Dendritic cell treated with granulocyte-macrophage colony-stimulating factor and Interleukin-4, amounts not matched to agents 40 ng/mL and 50 ng/mL, for 4 days (primary cell): ENCODE data around the gene CELF5.
"Not testable (repeated sequence)": the region's sequence is repeated elsewhere in the genome, so short reads cannot be mapped to it uniquely, and the experiment has no call there.

Experiments used
- H3K27ac Mint-ChIP-seq: one replicate; pipeline ENCODE4 v1.8.0; 2022; ENCODE audit warnings: mild to moderate bottlenecking, mixed read lengths
- H3K27me3 Mint-ChIP-seq: one replicate; pipeline ENCODE4 v1.8.0; 2022; ENCODE audit warnings: mild to moderate bottlenecking, mixed read lengths
- H3K36me3 Mint-ChIP-seq: one replicate; pipeline ENCODE4 v1.8.0; 2022; ENCODE audit warnings: low read depth, mixed read lengths
- H3K4me1 Mint-ChIP-seq: one replicate; pipeline ENCODE4 v1.8.0; 2022; ENCODE audit warnings: low read depth, mixed read lengths
- H3K4me3 Mint-ChIP-seq: one replicate; pipeline ENCODE4 v1.8.0; 2022; ENCODE audit warnings: mild to moderate bottlenecking, moderate library complexity, mixed read lengths
- H3K9me3 Mint-ChIP-seq: one replicate; pipeline ENCODE4 v1.8.0; 2022; ENCODE audit warnings: mixed read lengths
- intact Hi-C: fragments of 100-400 bp; cut with micrococcal nuclease; formaldehyde crosslinking; loops from one replicate; pipeline ENCODE4 v1.15.0; 2022

Gene CELF5

DNA sequence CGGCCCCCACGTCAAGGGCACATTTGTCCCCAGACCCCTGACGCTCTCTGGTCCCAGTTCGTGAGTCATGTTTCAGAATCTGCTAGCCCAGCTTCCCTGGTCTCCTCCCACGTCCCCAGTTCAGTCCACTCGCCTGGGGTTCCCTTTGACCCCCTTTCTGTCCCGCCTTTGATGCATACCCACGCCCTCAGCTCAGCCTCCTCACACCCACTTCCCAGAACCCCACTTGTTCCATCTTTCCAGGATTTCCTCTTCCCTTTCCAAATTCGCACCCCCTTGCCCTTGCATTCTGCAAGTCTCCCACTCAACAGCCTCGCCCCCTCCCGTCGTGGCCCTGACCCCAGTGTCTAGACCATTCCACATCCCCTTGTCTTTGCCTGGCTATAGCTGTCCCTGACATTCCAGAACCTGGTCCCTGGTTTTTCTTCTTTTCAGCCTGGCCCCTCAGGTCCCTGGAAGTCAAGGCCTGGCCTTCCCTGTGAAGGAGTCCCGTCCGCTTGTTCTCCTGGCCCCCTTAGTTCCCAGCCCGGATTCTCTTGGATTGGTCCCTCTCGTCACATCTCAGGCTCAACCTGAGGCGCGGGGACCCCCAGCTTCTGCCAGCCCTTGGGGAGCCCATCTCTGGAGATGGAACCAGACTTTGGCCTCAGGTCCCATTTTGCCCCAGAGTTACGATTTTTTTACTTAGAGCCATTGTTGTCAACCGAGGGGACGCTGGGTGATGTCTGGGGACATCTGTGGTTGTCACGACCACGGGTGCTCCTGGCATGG is 37.4 kb upstream of the CELF5 start:
- intact Hi-C loops: no loop called here
- peaks cover 58% of the 10 kb centered on the region for H3K36me3 Mint-ChIP-seq
- peak overlapping the region; percentile 97 for H3K4me3 Mint-ChIP-seq
- peak overlapping the region; percentile 98 for H3K27ac Mint-ChIP-seq
- H3K4me1 Mint-ChIP-seq: peaks cover 69% of the 10 kb centered on the region
- no peaks in the 10 kb centered on the region for H3K9me3 Mint-ChIP-seq
- no peaks in the 10 kb centered on the region for H3K27me3 Mint-ChIP-seq

DNA sequence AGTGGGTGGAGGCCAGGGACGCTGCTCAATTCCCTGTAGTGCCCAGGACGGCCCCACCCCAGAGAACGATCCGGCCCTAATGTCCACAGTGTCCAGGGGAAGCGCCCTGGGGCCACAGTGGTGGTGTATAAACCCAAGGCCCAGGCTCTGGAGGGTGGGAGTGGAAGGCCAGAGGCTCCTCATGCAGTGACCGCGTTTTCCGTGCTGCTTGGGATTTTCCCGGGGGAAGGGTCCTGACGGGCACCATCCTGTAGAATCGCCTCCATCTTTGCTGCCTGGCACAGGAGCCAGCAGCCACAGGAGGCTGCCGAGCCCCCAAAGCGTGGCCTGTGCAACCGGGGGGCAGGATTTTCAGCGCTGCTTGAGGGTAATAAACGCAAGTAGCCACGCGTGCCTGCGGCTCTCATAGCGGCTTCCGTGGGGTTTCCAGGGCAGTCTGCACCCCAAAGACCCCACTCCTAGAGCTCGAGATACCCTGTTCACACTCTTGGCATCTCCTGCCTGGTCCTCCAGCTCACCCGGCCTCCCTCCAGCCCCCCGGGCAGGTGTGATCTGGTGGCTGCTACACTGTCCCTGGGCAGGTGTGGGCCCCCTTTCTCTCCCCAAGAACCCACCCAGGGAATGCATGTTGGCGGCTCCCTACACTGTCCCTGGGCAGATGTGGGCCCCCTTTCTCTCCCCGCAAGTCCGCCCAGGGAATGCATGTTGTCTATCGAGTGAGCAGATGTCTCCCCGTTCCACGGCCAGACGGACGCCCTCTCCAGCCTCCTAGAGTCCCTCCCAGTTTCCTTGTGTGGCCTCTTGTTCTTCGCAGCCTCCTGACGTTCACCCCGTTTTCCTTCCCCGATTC is 36.6 kb upstream of the CELF5 start:
- Mint-ChIP-seq H3K4me1 (peaks cover 74% of the 10 kb centered on the region), H3K27ac (peak overlapping the region; percentile 98), H3K36me3 (peaks cover 66% of the 10 kb centered on the region), H3K9me3 (no peaks in the 10 kb centered on the region), H3K4me3 (peak overlapping the region; percentile 5), H3K27me3 (no peaks in the 10 kb centered on the region)
- intact Hi-C loops: no loop called here

DNA sequence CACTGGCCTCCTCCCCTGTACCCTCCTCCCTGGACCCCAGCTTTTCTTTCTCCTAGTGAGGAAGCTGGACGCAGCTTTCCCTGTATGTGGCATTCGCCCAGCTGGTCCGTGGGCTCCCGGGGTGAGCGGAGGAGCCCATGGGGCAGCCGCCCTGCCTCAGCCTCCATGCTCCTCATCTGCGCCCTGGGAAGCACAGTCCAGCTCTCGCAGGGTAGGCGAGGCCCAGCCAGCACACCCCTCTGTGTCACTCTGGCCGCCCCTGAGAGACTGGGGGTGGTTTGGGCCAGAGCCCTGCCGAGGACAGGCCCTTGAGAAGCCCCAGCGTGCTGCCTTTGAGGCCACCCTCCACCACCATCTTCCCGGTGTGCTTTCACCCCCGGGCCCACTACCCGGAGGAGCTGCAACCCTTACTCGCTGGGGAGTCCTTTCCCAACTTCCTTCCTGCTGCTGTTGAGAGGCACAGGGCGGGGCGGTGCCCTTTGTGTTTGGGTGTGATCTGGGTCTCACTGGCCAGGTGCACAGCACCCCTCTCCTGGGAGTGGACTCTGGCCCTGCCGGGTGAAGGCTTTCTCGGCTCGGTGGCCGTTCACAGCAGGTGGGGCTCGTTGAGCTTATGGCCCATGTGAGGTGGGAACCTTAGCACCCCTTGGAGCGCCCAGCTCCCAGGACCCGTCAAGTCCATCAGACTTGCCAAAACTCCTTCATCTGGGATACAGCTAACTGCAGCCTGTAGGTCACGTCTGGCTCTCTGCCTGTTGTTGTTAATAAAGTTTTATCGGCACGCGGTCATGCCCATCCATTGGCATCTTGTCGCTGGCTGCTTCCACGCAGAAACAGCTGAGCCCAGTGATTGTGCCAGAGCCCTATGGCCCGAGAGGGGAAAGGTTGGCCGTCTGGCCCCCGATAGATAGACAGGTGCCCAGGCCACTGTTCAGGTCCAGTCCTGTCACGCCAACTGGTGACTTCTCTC is 35.5 kb upstream of the CELF5 start:
- H3K27ac Mint-ChIP-seq: peak overlapping the region; percentile 76
- H3K36me3 Mint-ChIP-seq: peaks cover 76% of the 10 kb centered on the region
- H3K27me3 Mint-ChIP-seq: no peaks in the 10 kb centered on the region
- intact Hi-C loops: no loop called here
- H3K4me3 Mint-ChIP-seq: peak overlapping the region; percentile 5
- no peaks in the 10 kb centered on the region for H3K9me3 Mint-ChIP-seq
- peaks cover 78% of the 10 kb centered on the region for H3K4me1 Mint-ChIP-seq

DNA sequence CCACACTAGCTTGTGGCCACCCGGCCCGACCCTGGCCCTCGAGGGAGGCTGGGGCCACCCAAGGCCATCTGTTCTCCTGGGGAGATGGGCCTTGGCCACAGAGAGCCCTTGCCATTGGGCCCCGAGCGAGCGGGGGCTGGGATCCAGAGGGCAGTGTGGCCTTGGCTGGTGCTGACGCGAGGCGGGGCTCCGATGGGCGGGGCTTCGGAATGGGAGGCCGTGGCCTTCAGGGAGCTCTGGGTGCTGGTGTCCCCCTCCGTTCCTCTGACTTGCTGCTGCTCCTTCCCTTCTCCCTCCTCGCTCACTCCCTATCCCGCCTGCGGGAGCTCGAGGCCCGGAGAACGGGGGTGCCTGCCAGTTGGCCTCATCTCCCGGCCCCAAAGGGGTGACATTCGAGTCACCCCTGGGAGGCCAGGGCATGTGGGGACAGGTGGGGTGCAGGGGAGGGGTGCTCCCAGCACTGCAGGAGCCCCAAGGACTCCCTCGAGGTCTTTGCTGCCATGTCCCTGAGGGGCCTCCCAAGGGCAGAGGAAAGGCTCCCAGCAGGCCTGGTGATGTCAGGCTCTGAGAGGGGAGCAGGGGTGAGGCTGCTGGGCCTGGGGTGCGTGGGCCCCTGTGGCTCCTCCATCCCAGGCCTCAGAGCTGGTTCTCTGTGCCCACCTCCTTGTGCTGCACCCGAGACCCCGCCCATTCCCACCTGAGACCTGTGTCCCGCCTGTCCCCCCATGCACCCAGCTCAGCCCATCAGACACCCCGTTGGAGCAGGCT is 34.6 kb upstream of the CELF5 start:
- Mint-ChIP-seq H3K36me3 (peaks cover 79% of the 10 kb centered on the region), H3K9me3 (no peaks in the 10 kb centered on the region), H3K27ac (no peak overlapping the region), H3K27me3 (no peaks in the 10 kb centered on the region), H3K4me1 (peaks cover 70% of the 10 kb centered on the region), H3K4me3 (no peak overlapping the region)
- intact Hi-C loops: no loop called here

DNA sequence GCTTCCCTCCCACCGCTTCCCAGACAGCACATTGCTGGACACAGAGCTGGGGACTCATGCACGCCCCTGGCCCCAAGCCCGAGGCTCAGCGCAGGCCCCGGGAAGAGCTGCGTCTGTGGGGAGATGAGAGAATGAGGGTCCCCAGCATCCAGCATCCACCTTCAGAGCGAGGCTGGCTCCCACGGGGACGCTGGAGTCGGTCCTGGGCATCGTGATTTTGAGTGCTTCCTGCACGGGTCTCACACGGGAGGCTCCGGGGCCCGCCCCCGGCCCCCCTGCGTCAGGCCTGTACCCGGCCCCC is 34.0 kb upstream of the CELF5 start:
- Mint-ChIP-seq H3K9me3 (no peaks in the 10 kb centered on the region), H3K36me3 (peaks cover 79% of the 10 kb centered on the region), H3K4me3 (no peak overlapping the region), H3K4me1 (peaks cover 69% of the 10 kb centered on the region), H3K27ac (no peak overlapping the region), H3K27me3 (no peaks in the 10 kb centered on the region)
- intact Hi-C loops: no loop called here

DNA sequence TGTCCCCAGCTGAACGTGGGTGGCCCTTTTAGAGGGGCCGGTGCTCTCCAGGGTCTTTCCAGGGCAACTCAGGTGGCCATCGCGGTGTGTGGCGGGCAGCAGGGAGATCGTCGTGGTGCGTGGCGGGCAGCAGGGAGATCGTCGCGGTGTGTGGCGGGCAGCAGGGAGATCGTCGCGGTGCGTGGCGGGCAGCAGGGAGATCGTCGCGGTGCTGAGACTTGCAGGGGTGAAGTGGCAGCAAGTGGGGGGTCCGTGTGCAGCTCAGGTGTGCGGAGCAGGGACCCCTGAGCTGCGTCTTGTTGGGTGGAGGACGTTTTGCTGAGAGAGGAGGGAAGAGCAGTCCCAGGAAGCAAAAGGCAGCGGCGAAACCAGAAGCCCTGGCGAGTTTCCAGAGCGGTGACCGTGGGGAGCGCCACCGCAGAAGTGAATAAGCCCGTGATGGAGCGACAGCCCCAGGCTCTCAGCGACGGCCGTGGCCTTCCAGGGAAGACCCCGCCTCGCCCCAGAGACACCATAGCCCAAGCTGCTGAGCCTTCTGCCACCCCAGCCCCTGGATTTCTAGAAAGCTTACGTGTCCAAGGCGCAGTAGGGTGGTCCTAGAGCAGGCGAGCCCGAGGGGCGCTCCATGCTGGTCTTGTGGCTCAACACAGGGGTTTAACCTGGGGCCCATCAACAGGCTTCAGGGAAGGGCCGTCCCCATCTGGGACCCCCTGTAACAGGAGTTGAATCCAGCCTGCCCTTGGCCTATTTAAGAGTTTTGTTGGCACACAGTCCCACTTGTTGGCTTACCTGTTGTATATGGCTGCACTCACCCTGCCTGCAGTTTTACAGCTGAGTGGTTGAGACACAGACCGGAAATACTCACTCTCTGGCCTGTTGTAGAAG is 33.3 kb upstream of the CELF5 start:
- H3K36me3 Mint-ChIP-seq: peaks cover 82% of the 10 kb centered on the region
- no peaks in the 10 kb centered on the region for H3K9me3 Mint-ChIP-seq
- H3K4me3 Mint-ChIP-seq: no peak overlapping the region
- no peaks in the 10 kb centered on the region for H3K27me3 Mint-ChIP-seq
- peaks cover 69% of the 10 kb centered on the region for H3K4me1 Mint-ChIP-seq
- intact Hi-C loops: no loop called here
- H3K27ac Mint-ChIP-seq: no peak overlapping the region

DNA sequence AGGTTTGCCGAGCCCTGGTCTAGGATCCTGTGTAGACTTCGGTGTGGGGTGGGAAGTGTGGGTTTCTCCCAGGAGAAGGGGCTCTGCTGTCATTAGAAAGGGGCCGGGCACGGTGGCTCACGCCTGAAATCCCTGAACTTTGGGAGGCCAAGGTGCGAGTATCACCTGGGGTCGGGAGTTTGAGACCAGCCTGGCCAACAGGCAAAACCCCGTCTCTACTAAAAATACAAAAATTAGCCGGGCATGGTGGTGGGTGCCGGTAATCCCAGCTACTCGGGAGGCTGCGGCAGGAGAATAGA is 32.7 kb upstream of the CELF5 start:
- H3K36me3 Mint-ChIP-seq: peaks cover 82% of the 10 kb centered on the region
- H3K9me3 Mint-ChIP-seq: not testable (repeated sequence)

DNA sequence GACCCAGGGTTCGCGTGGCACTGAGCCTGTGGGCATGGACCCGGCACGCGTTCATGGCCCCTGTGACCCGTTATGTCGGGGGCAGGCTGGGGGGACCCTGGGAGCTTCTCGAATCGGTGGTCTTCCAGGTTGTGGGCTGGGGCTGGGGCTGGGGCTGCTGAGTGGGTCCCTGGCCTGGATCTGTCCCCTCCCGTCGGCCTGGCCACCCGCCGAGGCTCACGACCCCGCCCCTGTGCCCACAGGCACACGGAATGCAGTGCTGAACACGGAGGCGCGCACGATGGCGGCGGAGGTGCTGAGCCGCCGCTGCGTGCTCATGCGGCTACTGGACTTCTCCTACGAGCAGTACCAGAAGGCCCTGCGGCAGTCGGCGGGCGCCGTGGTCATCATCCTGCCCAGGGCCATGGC is 32.2 kb upstream of the CELF5 start:
- peaks cover 59% of the 10 kb centered on the region for H3K4me1 Mint-ChIP-seq
- peak overlapping the region; percentile 37 for H3K27ac Mint-ChIP-seq
- intact Hi-C loops: no loop called here
- peaks cover 84% of the 10 kb centered on the region for H3K36me3 Mint-ChIP-seq
- no peaks in the 10 kb centered on the region for H3K27me3 Mint-ChIP-seq
- no peak overlapping the region for H3K4me3 Mint-ChIP-seq
- no peaks in the 10 kb centered on the region for H3K9me3 Mint-ChIP-seq

More for the DNA sequence above, 32.7 kb upstream of the CELF5 start:
- H3K4me1 Mint-ChIP-seq: peaks cover 64% of the 10 kb centered on the region
- intact Hi-C loops, H3K27ac Mint-ChIP-seq, H3K4me3 Mint-ChIP-seq, H3K27me3 Mint-ChIP-seq: not testable (repeated sequence)

DNA sequence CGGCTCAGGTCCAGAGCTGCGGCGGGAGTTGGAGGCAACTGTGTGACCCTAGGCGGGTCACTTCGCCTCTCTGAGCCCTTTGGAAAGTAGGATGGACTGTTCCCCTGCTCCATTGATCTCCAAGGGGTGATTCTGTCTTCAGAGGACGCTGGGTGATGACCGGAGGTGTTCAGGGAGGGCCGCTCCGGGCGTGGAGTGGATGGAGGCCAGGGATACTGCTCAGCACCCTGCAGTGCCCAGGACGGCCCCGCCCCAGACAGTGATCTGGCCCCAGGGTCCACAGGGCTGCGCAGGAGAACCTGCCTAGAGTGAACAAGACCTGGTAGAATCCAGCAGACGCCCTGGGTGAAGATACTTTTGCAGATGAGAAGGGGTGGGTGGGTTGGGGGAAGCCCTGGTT is 31.8 kb upstream of the CELF5 start:
- Mint-ChIP-seq H3K4me1 (peaks cover 55% of the 10 kb centered on the region), H3K36me3 (peaks cover 85% of the 10 kb centered on the region), H3K4me3 (no peak overlapping the region), H3K27ac (peak overlapping the region; percentile 37), H3K27me3 (no peaks in the 10 kb centered on the region), H3K9me3 (no peaks in the 10 kb centered on the region)
- intact Hi-C loops: no loop called here

DNA sequence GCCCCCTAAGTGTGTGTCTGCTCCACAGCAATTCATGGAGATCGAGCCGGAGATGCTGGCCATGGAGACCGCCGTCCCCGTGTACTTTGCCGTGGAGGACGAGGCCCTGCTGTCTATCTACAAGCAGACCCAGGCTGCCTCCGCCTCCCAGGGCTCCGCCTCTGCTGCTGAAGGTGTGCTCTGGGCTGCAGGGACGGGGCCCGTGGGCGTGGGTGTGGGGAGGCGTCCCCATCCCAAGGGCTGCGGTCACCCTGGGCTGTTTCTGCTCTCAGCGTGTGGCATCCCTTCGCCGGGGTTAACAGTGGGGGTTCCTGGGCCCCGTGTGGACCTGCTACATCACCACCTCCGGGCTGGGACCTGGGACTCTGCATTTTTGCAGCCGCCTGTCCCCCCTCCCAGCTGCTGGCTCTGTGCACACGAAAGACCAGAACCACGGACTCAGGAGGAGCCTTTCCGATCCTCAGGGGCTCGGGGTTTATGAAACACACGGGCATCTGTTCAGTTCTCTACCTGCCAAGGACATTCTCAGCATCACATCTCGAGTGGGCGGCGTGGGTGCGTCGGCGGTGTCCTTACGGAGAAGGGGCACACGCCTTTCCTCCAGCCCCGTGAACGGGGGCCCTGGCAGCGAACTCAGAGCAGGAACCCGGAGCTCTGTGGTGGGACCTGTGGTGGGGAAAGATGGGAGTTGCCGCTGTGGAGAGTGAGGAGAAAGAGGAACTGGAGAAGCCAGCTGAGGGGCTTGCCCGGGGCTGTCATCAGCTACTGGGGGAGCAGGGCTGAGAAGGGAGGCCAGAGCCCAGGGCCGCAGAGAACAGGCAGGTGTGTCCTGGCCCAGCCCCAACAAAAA is 31.0 kb upstream of the CELF5 start:
- no peaks in the 10 kb centered on the region for H3K9me3 Mint-ChIP-seq
- intact Hi-C loops: no loop called here
- H3K27ac Mint-ChIP-seq: peak overlapping the region; percentile 63
- peaks cover 47% of the 10 kb centered on the region for H3K4me1 Mint-ChIP-seq
- no peak overlapping the region for H3K4me3 Mint-ChIP-seq
- peaks cover 87% of the 10 kb centered on the region for H3K36me3 Mint-ChIP-seq
- no peaks in the 10 kb centered on the region for H3K27me3 Mint-ChIP-seq

DNA sequence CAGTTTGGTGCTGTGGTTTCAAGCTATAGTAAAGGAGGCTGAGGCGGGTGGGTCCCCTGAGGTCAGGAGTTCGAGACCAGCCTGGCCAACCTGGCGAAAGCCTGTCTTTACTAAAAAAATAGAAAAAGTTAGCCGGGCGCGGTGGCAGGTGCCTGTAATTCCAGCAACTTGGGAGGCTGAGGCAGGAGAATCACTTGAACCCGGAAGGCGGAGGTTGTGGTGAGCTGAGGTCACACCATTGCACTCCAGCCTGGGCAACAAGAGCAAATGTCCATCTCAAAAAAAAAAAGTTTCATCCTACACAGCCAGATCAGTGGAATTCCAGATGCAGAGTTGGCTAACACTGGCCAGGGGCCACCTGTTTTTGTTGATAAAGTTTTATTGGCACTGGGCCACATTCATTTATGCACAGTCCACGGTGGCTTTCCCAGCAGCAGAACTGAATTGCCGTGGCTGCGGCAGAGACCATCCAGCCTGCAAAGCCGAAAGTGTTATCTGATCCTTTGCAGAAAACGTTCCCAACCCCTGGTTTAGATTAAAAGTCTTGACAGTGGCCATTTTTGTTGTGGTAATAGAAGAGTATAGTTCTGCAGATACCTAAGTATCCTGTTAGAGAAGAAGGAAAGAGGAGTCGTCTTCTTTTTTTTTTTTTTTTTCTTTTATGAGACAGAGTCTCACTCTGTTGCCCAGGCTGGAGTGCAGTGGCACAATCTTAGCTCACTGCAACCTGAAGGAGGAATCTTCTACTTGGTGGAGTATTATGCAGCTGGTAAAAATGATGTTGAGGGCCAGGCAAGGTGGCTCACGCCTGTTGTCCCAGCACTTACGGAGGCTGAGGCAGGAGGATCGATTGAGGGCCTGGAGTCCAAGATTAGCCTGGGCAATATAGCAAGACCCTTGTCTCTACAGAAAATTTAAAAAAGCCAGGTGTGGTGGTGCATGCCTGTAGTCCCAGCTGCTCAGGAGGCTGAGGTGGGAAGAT is 30.1 kb upstream of the CELF5 start:
- Mint-ChIP-seq H3K9me3 (no peaks in the 10 kb centered on the region), H3K36me3 (peaks cover 87% of the 10 kb centered on the region), H3K4me3 (no peak overlapping the region), H3K4me1 (peaks cover 37% of the 10 kb centered on the region), H3K27me3 (no peaks in the 10 kb centered on the region), H3K27ac (peak overlapping the region; percentile 63)
- intact Hi-C loops: no loop called here
